WTC11 (cell line): Measurements from ENCODE around the gene MAPK11.

ENCODE experiments used
- ESRRA ChIP-seq: sonication (generic); formaldehyde crosslinking; IDR thresholded peaks from 2 replicates; pipeline ENCODE4 v1.8.1; 2022; ENCODE audit warnings: mild to moderate bottlenecking, missing genetic modification reagents, borderline replicate concordance
- ZNF425 ChIP-seq: fragments of 250-450 bp; sonication (Bioruptor Pico); conservative IDR thresholded peaks from 2 replicates; pipeline ENCODE4 v1.9.0; 2021; ENCODE audit warnings: mild to moderate bottlenecking
- TF ChIP-seq, protein P1 (sequence below): sonication (generic); formaldehyde crosslinking; IDR thresholded peaks from 2 replicates; pipeline ENCODE4 v1.8.0; 2022; ENCODE audit warnings: mild to moderate bottlenecking, missing genetic modification reagents
- TF ChIP-seq, protein P2 (sequence below): sonication (generic); formaldehyde crosslinking; IDR thresholded peaks from 2 replicates; pipeline ENCODE4 v1.8.1; 2023; ENCODE audit warnings: mild to moderate bottlenecking, missing genetic modification reagents
- TF ChIP-seq, protein P3 (sequence below): sonication (generic); formaldehyde crosslinking; IDR thresholded peaks from 2 replicates; pipeline ENCODE4 v1.8.0; 2022; ENCODE audit warnings: mild to moderate bottlenecking, missing genetic modification reagents

GRCh38 chr22:50256258-50256862 lies 13.8 kb downstream of the MAPK11 start:
- TF ChIP-seq ESRRA (CRISPR knock-in tag) (no peak), ZNF425 (CRISPR knock-in tag) (no peak)
- TF ChIP-seq, protein P1, sequence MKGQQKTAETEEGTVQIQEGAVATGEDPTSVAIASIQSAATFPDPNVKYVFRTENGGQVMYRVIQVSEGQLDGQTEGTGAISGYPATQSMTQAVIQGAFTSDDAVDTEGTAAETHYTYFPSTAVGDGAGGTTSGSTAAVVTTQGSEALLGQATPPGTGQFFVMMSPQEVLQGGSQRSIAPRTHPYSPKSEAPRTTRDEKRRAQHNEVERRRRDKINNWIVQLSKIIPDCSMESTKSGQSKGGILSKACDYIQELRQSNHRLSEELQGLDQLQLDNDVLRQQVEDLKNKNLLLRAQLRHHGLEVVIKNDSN: no peak
- TF ChIP-seq, protein P2, sequence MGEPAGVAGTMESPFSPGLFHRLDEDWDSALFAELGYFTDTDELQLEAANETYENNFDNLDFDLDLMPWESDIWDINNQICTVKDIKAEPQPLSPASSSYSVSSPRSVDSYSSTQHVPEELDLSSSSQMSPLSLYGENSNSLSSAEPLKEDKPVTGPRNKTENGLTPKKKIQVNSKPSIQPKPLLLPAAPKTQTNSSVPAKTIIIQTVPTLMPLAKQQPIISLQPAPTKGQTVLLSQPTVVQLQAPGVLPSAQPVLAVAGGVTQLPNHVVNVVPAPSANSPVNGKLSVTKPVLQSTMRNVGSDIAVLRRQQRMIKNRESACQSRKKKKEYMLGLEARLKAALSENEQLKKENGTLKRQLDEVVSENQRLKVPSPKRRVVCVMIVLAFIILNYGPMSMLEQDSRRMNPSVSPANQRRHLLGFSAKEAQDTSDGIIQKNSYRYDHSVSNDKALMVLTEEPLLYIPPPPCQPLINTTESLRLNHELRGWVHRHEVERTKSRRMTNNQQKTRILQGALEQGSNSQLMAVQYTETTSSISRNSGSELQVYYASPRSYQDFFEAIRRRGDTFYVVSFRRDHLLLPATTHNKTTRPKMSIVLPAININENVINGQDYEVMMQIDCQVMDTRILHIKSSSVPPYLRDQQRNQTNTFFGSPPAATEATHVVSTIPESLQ (CRISPR knock-in tag): no peak
- TF ChIP-seq, protein P3, sequence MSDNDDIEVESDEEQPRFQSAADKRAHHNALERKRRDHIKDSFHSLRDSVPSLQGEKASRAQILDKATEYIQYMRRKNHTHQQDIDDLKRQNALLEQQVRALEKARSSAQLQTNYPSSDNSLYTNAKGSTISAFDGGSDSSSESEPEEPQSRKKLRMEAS: no peak
